Ascending aorta (tissue), 2 donors: ENCODE data around the gene LRRC23. TPM values are rescaled to one million over a fixed set of nuclear protein-coding genes. Genes with fewer than 3 reads are reported as not detected.

Source experiments
- DNase-seq, 2 donors: peaks; one replicate each; pipeline ENCODE4 v3.0.0-alpha.2; 2019; ENCODE audit warnings: low spot score in 2 of 2
- H3K27ac ChIP-seq, 2 donors: fragments of 200-600 bp; sonication (generic); one replicate each; pipeline ENCODE4 v1.5.1; 2016 to 2017; ENCODE audit warnings: mild to moderate bottlenecking in 1 of 2
- H3K27me3 ChIP-seq: fragments of 200-600 bp; sonication (generic); one replicate; pipeline ENCODE4 v1.5.1; 2017
- H3K36me3 ChIP-seq, 2 donors: fragments of 200-600 bp; sonication (generic); one replicate each; pipeline ENCODE4 v1.5.1; 2016
- H3K4me1 ChIP-seq, 2 donors: fragments of 200-600 bp; sonication (generic); one replicate each; pipeline ENCODE4 v1.5.1; 2016 to 2017; ENCODE audit warnings: mild to moderate bottlenecking in 1 of 2
- H3K4me3 ChIP-seq, 2 donors: fragments of 200-600 bp; sonication (generic); one replicate each; pipeline ENCODE4 v1.5.1; 2016 to 2017; ENCODE audit warnings: mild to moderate bottlenecking in 1 of 2
- H3K9me3 ChIP-seq, 2 donors: fragments of 200-600 bp; sonication (generic); one replicate each; pipeline ENCODE4 v1.5.1; 2016
- CTCF ChIP-seq, 3 experiments: fragments of 200-600 bp in 2 of 3; fragments of 450-650 bp in 1 of 3; sonication (generic) in 2 of 3; IDR thresholded peaks; one replicate each; pipeline ENCODE4 v1.5.1; 2016 to 2019; ENCODE audit warnings: antibody characterized with exemption in 3 of 3, mild to moderate bottlenecking in 1 of 3, moderate library complexity in 1 of 3
- intact Hi-C: fragments of 100-400 bp; cut with DNase I; formaldehyde crosslinking; loops from one replicate; pipeline ENCODE4 v1.15.1; 2023
- total RNA-seq: library from RNA; depleted of rRNA; stranded (reverse); fragments of >200 nt; gene quantifications from one replicate; pipeline ENCODE4 v1.1.0, GENCODE V29; 2016

The LRRC23 gene
- total RNA-seq, 1 donor from 2014 or later = 6.6 TPM

DNA sequence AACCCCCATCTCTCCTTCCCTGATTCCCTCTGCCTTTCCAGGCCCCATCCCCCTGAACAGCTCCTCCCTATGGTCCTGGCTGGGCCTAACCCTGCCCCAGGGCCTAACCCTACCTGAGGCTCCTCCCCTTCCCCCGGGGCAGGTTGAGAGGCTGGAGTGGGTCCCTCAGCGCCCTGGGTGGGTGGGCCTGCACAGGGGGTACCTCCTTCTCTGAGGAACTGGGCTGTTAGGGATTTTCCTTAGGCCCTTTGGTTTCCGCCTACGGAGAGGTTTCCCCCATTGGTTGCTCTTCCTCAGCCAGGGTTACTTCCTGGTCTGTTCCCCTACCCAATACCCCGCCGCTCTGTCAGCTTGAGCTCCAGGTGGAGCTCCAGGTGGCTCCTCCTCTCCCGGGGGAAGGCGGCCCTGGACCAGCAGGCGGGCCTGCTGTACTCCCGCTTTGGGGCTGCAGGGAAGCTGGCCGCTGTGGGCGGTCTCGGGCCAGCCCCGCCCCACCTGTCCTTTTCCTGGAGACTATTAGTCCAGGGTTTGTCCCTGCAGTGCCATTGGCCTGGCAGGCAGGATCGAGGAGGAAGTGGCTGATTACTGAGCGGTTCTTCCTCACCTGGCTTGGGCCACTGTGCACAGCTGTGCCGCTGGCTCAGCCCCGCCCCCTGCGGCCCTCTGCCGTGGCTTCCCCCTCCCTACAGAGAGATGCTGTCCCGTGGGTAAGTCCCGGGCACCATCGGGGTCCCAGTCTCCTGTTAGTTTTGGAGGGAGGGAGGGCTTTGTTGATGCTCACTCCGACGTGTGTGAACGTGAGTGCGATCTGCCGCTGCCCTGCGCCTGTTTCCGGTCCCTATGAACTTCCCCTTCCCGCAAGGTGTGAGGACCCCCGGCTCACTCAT lies 41.7 kb downstream of the LRRC23 start:
- DNase-seq = peak in 1 of 2 donors; percentile 76
- peaks cover 0 to 19% of the 10 kb centered on the region in 2 donors for H3K4me1 ChIP-seq
- intact Hi-C loops = loop anchor here (1.0 kb wide), 1 partner anchor 19 kb away; no protein-coding TSS in a partner anchor
- H3K27ac ChIP-seq = peak overlapping the region in 1 of 2 donors; percentile 41
- H3K36me3 ChIP-seq = peaks cover 12 to 23% of the 10 kb centered on the region in 2 donors
- no peaks in the 10 kb centered on the region for H3K27me3 ChIP-seq
- no peaks in the 10 kb centered on the region for H3K9me3 ChIP-seq
- TF ChIP-seq CTCF (IDR thresholded peaks at IDR 0.05) = no peak
- peak overlapping the region; percentile 27 to 29 for H3K4me3 ChIP-seq

- Histone ChIP-seq H3K27ac (no peak overlapping the region), H3K9me3 (no peaks in the 10 kb centered on the region), H3K36me3 (peaks cover 6 to 16% of the 10 kb centered on the region in 2 donors), H3K4me1 (peaks cover 0 to 19% of the 10 kb centered on the region in 2 donors), H3K27me3 (no peaks in the 10 kb centered on the region), H3K4me3 (peak overlapping the region; percentile 27 to 29)
- no peak for DNase-seq
- intact Hi-C loops = loop anchor here (1.0 kb wide), 1 partner anchor 18 kb away; no protein-coding TSS in a partner anchor
- TF ChIP-seq CTCF (IDR thresholded peaks at IDR 0.05) = no peak
These were observed 42.3 kb downstream of the LRRC23 start for GRCh38 chr12:6946920-6947374.

DNA sequence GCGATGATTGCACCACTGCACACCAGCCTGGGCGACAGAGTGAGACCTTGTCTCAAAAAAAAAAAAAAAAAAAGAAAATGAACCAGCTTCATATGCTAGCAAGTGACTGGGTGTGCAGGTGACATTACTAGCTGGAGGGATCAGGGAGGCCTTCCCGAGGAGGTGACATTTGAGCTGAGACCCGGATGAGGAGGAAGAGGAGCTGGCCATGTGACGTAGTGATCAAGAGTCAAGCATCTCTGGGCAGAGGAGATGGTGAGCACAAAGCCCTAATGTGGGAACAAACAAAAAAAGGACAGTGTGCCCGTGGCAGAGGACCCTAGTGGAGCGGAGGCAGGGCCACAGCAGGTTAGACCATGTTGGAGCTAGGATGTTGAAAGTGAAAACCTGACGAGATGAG lies 43.0 kb downstream of the LRRC23 start:
- DNase-seq = no peak

GRCh38 chr12:6948873-6949594 lies 44.4 kb downstream of the LRRC23 start:
- Histone ChIP-seq H3K9me3 (no peaks in the 10 kb centered on the region), H3K36me3 (peaks cover 6 to 15% of the 10 kb centered on the region in 2 donors), H3K4me1 (peaks cover 0 to 11% of the 10 kb centered on the region in 2 donors), H3K27ac (no peak overlapping the region), H3K4me3 (no peak overlapping the region), H3K27me3 (no peaks in the 10 kb centered on the region)
- no peak for DNase-seq
- TF ChIP-seq CTCF (IDR thresholded peaks at IDR 0.05) = no peak
- intact Hi-C loops = no loop called here

More for the DNA sequence above, 43.0 kb downstream of the LRRC23 start:
- intact Hi-C loops = no loop called here
- Histone ChIP-seq H3K36me3 (peaks cover 6 to 15% of the 10 kb centered on the region in 2 donors), H3K27ac (no peak overlapping the region), H3K4me3 (no peak overlapping the region), H3K4me1 (peaks cover 0 to 17% of the 10 kb centered on the region in 2 donors), H3K27me3 (no peaks in the 10 kb centered on the region), H3K9me3 (no peaks in the 10 kb centered on the region)
- no peak for TF ChIP-seq CTCF (IDR thresholded peaks at IDR 0.05)

GRCh38 chr12:6950401-6950801 lies 45.8 kb downstream of the LRRC23 start:
- H3K4me3 ChIP-seq = no peak overlapping the region
- intact Hi-C loops = no loop called here
- no peaks in the 10 kb centered on the region for H3K9me3 ChIP-seq
- no peaks in the 10 kb centered on the region for H3K27me3 ChIP-seq
- no peak for DNase-seq
- no peak for TF ChIP-seq CTCF (IDR thresholded peaks at IDR 0.05)
- H3K4me1 ChIP-seq = peaks cover 0 to 3% of the 10 kb centered on the region in 2 donors
- no peak overlapping the region for H3K27ac ChIP-seq
- H3K36me3 ChIP-seq = peaks cover 6 to 14% of the 10 kb centered on the region in 2 donors
